MM.1S (cell line): ENCODE measurements around the gene SLC4A1AP.

ENCODE experiments used
- DNase-seq: peaks from one replicate; pipeline ENCODE4 v3.0.0-alpha.2; 2015
- H2AFZ ChIP-seq: fragments of 300-600 bp; sonication (generic); 2 replicates; pipeline ENCODE4 v1.6.0; 2016; ENCODE audit warnings: antibody characterized with exemption, low read length
- H3F3A ChIP-seq: fragments of 300-600 bp; sonication (generic); 2 replicates; pipeline ENCODE4 v1.6.1; 2016; ENCODE audit warnings: mild to moderate bottlenecking, antibody characterized with exemption, low read length, moderate library complexity, mixed read lengths; ENCODE audit not compliant: insufficient read depth
- H3K27ac ChIP-seq: fragments of 300-600 bp; sonication (generic); 2 replicates; pipeline ENCODE4 v1.5.1; 2016; ENCODE audit warnings: mild to moderate bottlenecking, low read length
- H3K27me3 ChIP-seq: fragments of 300-600 bp; sonication (generic); replicated peaks from 2 replicates; pipeline ENCODE4 v1.6.0; 2016; ENCODE audit warnings: low read length; ENCODE audit not compliant: insufficient read depth
- H3K36me3 ChIP-seq: fragments of 300-600 bp; sonication (generic); replicated peaks from 2 replicates; pipeline ENCODE4 v1.6.1; 2016; ENCODE audit warnings: mild to moderate bottlenecking, low read length, mixed read lengths; ENCODE audit not compliant: insufficient read depth
- H3K4me1 ChIP-seq: fragments of 300-600 bp; sonication (generic); 2 replicates; pipeline ENCODE4 v1.6.1; 2016; ENCODE audit warnings: low read length, mixed read lengths
- H3K4me2 ChIP-seq: fragments of 300-600 bp; sonication (generic); 2 replicates; pipeline ENCODE4 v1.6.0; 2016; ENCODE audit warnings: low read depth, low read length
- H3K4me3 ChIP-seq: fragments of 300-600 bp; sonication (generic); 2 replicates; pipeline ENCODE4 v1.5.1; 2016; ENCODE audit warnings: low read length, mixed read lengths
- H3K79me2 ChIP-seq: fragments of 300-600 bp; sonication (generic); 2 replicates; pipeline ENCODE4 v1.6.1; 2016; ENCODE audit warnings: mixed run types, low read length, mixed read lengths
- H3K9ac ChIP-seq: fragments of 300-600 bp; sonication (generic); 2 replicates; pipeline ENCODE4 v1.6.1; 2016; ENCODE audit warnings: low read length, mixed read lengths
- H3K9me2 ChIP-seq: fragments of 300-600 bp; sonication (generic); replicated peaks from 2 replicates; pipeline ENCODE4 v1.6.1; 2016; ENCODE audit warnings: mild to moderate bottlenecking, low read length, mixed read lengths; ENCODE audit not compliant: insufficient read depth
- H3K9me3 ChIP-seq: fragments of 300-600 bp; sonication (generic); replicated peaks from 2 replicates; pipeline ENCODE4 v1.6.1; 2016; ENCODE audit warnings: mild to moderate bottlenecking, low read length, mixed read lengths; ENCODE audit not compliant: insufficient read depth
- H4K20me1 ChIP-seq: fragments of 300-600 bp; sonication (generic); 2 replicates; pipeline ENCODE4 v1.6.1; 2016; ENCODE audit warnings: mild to moderate bottlenecking, low read length, moderate library complexity, mixed read lengths; ENCODE audit not compliant: insufficient read depth
- CTCF ChIP-seq: fragments of 300-600 bp; sonication (generic); IDR thresholded peaks from 2 replicates; pipeline ENCODE4 v1.5.1; 2016; ENCODE audit warnings: antibody characterized with exemption, low read length, mixed read lengths
- EZH2 ChIP-seq: fragments of 300-600 bp; sonication (generic); optimal IDR thresholded peaks from 2 replicates; pipeline ENCODE3; 2017; ENCODE audit warnings: low read depth, mild to moderate bottlenecking, antibody characterized with exemption, low read length, mixed read lengths
- EZH2phosphoT487 ChIP-seq: fragments of 300-600 bp; sonication (generic); IDR thresholded peaks from 2 replicates; pipeline ENCODE4 v1.6.1; 2018; ENCODE audit warnings: antibody characterized with exemption, low read length

SLC4A1AP gene

GRCh38 chr2:27709960-27710575, 46.4 kb downstream of the SLC4A1AP start:
- Histone ChIP-seq H4K20me1 (no peaks in the 10 kb centered on the region), H3K4me1 (peaks cover 3% of the 10 kb centered on the region), H3F3A (no peaks in the 10 kb centered on the region), H3K4me3 (no peak overlapping the region), H3K9me2 (no peaks in the 10 kb centered on the region), H3K9me3 (no peaks in the 10 kb centered on the region), H2AFZ (no peak overlapping the region), H3K79me2 (no peaks in the 10 kb centered on the region), H3K9ac (no peak overlapping the region), H3K36me3 (no peaks in the 10 kb centered on the region), H3K4me2 (no peak overlapping the region), H3K27me3 (no peaks in the 10 kb centered on the region), H3K27ac (no peak overlapping the region)
- TF ChIP-seq EZH2phosphoT487 (no peak), EZH2 (no peak), CTCF (no peak)
- no peak for DNase-seq

GRCh38 chr2:27710640-27711430, 47.1 kb downstream of the SLC4A1AP start:
- no peak for TF ChIP-seq EZH2
- TF ChIP-seq CTCF, result no peak
- TF ChIP-seq EZH2phosphoT487, result no peak

GRCh38 chr2:27711804-27712203, 48.1 kb downstream of the SLC4A1AP start:
- Histone ChIP-seq H3F3A (peaks cover 7% of the 10 kb centered on the region; the same call in 1 of the 2 replicates), H3K9me3 (no peaks in the 10 kb centered on the region), H3K4me1 (peaks cover 12% of the 10 kb centered on the region), H3K9me2 (no peaks in the 10 kb centered on the region), H3K27ac (no peak overlapping the region), H3K27me3 (no peaks in the 10 kb centered on the region), H4K20me1 (no peaks in the 10 kb centered on the region), H3K36me3 (no peaks in the 10 kb centered on the region), H3K4me3 (no peak overlapping the region), H3K4me2 (no peak overlapping the region), H3K79me2 (no peaks in the 10 kb centered on the region), H3K9ac (no peak overlapping the region), H2AFZ (no peak overlapping the region)
- TF ChIP-seq EZH2phosphoT487, result no peak
- no peak for TF ChIP-seq EZH2
- no peak for TF ChIP-seq CTCF
- no peak for DNase-seq

More at GRCh38 chr2:27710640-27711430, 47.1 kb downstream of the SLC4A1AP start:
- no peak for DNase-seq
- Histone ChIP-seq H3K79me2 (no peaks in the 10 kb centered on the region), H3K27ac (no peak overlapping the region), H3K9ac (no peak overlapping the region), H3K9me3 (no peaks in the 10 kb centered on the region), H2AFZ (no peak overlapping the region), H3K9me2 (no peaks in the 10 kb centered on the region), H3F3A (no peaks in the 10 kb centered on the region), H3K36me3 (no peaks in the 10 kb centered on the region), H3K4me3 (no peak overlapping the region), H3K27me3 (no peaks in the 10 kb centered on the region), H3K4me1 (peaks cover 6% of the 10 kb centered on the region), H4K20me1 (no peaks in the 10 kb centered on the region), H3K4me2 (no peak overlapping the region)
